ENCODE results near the gene S100A2. TPM values are rescaled to one million over a fixed set of nuclear protein-coding genes. Genes with fewer than 3 reads are reported as not detected.
"Not testable (repeated sequence)": the region's sequence is repeated elsewhere in the genome, so short reads cannot be mapped to it uniquely, and the experiment has no call there.

The S100A2 gene
- total RNA-seq, 3 donors from 2014 or later = 0.33 to 5.4 TPM; not detected in 1

DNA sequence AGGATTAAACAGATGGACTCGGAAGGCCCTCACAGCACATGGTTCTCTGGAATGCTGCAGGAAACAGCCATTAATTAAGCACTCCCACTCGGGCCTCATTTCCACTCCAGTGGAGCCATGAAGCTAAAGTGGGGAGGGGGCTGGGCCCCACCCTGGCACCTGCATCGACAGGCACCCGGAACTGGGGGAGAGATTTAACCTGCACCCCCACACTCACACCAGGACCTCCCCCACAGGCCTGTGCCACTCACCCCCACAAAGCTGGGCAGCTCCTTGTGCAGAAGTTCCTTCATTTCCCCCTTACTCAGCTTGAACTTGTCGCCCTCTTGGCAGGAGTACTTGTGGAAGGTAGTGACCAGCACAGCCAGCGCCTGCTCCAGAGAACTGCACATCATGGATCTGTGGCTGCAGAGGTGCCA lies 2.2 kb downstream of the S100A2 start:
- TF ChIP-seq POLR2A (IDR thresholded peaks at IDR 0.05) (no peak), POLR2AphosphoS5 (IDR thresholded peaks at IDR 0.05) (no peak)
- TF ChIP-seq, protein P1, sequence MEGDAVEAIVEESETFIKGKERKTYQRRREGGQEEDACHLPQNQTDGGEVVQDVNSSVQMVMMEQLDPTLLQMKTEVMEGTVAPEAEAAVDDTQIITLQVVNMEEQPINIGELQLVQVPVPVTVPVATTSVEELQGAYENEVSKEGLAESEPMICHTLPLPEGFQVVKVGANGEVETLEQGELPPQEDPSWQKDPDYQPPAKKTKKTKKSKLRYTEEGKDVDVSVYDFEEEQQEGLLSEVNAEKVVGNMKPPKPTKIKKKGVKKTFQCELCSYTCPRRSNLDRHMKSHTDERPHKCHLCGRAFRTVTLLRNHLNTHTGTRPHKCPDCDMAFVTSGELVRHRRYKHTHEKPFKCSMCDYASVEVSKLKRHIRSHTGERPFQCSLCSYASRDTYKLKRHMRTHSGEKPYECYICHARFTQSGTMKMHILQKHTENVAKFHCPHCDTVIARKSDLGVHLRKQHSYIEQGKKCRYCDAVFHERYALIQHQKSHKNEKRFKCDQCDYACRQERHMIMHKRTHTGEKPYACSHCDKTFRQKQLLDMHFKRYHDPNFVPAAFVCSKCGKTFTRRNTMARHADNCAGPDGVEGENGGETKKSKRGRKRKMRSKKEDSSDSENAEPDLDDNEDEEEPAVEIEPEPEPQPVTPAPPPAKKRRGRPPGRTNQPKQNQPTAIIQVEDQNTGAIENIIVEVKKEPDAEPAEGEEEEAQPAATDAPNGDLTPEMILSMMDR (IDR thresholded peaks at IDR 0.05) = no peak
- Histone ChIP-seq H3K4me1 (peaks cover 11 to 25% of the 10 kb centered on the region in 2 donors), H3K4me3 (no peak overlapping the region), H3K27me3 (no peaks in the 10 kb centered on the region), H3K9me3 (no peaks in the 10 kb centered on the region), H3K36me3 (no peaks in the 10 kb centered on the region), H3K27ac (no peak overlapping the region)
- DNase-seq (ENCODE audit: low spot score in 2 of 2) = no peak
- intact Hi-C loops (cut with DNase I; ENCODE audit: low total_unique reads) = no loop called here

DNA sequence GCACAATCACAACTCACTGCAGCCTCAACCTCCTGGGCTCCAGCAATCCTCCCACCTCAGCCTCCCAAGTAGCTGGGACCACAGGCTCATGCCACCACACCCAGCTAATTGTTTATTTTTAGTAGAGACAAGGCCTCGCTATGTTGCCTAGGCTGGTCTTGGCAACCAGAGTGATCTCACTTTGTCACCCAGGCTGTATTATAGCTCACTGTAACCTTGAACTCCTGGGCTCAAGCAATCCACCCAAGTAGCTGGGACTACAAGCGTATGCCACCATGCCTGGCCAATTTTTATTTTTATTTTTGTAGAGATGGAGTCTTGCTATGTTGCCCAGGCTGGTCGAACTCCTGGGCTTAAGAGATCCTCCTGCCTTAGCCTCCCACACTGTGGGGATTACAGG lies 3.6 kb downstream of the S100A2 start:
- H3K36me3 ChIP-seq; H3K27me3 ChIP-seq; intact Hi-C loops (cut with DNase I; ENCODE audit: low total_unique reads); DNase-seq (ENCODE audit: low spot score in 2 of 2); H3K4me3 ChIP-seq; H3K27ac ChIP-seq; H3K9me3 ChIP-seq: not testable (repeated sequence)
- H3K4me1 ChIP-seq = peaks cover 11 to 12% of the 10 kb centered on the region in 2 donors

DNA sequence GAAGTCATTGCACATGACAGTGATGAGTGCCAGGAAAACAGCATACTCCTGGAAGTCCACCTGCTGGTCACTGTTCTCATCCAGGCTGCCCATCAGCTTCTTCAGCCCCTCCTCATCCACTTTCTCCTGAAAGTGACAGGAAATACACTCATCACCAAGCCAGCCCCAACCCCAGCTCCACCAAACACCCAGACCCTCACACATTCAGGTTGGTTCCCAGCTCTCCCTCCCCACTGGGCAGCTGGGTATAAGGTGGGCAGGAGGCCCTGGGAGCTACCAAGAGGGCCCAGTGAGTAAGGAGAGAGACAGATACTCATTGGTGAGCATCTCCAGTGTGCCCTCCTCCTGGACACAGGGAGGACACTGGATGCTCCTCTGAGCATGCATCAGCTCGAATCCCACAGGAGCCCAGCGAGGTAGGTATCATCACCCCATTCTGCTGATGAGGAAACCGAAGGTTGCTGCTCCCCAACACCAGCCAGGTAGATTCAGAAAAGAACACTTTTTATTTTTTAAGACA lies 4.1 kb downstream of the S100A2 start:
- H3K36me3 ChIP-seq = no peaks in the 10 kb centered on the region
- DNase-seq (ENCODE audit: low spot score in 2 of 2) = no peak
- TF ChIP-seq, protein P1 (IDR thresholded peaks at IDR 0.05) = no peak
- H3K4me3 ChIP-seq = no peak overlapping the region
- H3K9me3 ChIP-seq = no peaks in the 10 kb centered on the region
- intact Hi-C loops (cut with DNase I; ENCODE audit: low total_unique reads) = no loop called here
- peaks cover 8 to 11% of the 10 kb centered on the region in 2 donors for H3K4me1 ChIP-seq
- no peaks in the 10 kb centered on the region for H3K27me3 ChIP-seq
- H3K27ac ChIP-seq = no peak overlapping the region

DNA sequence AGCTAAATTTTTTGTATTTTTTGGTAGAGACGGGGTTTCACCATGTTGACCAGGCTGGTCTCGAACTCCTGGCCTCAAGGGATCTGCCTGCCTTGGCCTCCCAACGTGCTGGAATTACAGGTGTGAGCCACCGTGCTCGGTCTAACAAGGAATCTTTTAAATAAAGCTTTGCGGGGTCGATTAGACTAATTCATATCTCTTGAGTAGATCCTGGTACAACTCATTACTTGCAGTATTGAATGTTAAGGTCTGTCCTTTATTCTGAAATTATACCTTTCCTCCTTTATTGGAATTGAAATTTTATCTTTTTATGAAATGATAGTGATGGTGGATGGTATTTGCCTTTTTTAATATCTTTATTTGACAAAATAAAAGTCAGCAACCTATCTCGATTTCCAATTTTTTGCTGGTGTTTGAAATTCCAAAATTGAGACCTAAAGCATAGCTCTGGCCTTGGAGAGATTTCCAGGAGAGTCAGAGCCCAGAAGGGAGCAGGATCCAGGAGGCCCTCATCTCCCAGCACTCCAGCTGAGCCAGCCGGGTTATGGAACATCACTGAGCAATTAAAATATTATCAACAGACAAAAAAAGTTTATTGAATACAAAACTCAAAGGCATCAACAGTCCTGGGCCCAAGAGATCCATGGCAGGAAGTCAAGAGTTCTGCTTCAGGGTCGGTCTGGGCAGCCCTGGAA lies 4.7 kb downstream of the S100A2 start:
- no peak overlapping the region for H3K27ac ChIP-seq
- no peaks in the 10 kb centered on the region for H3K27me3 ChIP-seq
- intact Hi-C loops (cut with DNase I; ENCODE audit: low total_unique reads) = no loop called here
- H3K36me3 ChIP-seq = no peaks in the 10 kb centered on the region
- TF ChIP-seq POLR2AphosphoS5 (IDR thresholded peaks at IDR 0.05) (no peak), POLR2A (IDR thresholded peaks at IDR 0.05) (no peak)
- TF ChIP-seq, protein P1 (IDR thresholded peaks at IDR 0.05) = no peak
- DNase-seq (ENCODE audit: low spot score in 2 of 2) = no peak
- H3K9me3 ChIP-seq = no peaks in the 10 kb centered on the region
- H3K4me3 ChIP-seq = no peak overlapping the region
- H3K4me1 ChIP-seq = peaks cover 7% of the 10 kb centered on the region in 2 donors

DNA sequence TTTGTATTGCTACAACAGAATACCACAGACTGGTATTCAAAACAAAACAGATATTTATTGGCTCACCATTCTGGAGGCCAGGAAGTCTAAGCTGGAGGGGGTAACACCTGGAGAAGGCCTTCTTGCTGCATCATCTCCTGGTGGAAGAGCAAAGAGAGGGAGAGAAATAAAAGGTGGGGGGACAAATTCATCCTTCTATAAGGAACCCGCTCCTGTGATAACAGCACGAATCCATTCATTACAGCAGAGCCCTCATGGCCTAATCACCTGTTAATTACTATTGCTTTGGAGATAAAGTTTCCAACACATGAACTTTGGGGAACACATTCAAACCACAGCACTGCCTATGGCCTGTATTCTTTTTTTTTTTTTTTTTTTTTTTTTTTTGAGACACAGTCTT lies 5.4 kb downstream of the S100A2 start:
- Histone ChIP-seq H3K4me1 (peaks cover under 1% of the 10 kb centered on the region in 2 donors), H3K27ac (no peak overlapping the region), H3K27me3 (no peaks in the 10 kb centered on the region), H3K9me3 (no peaks in the 10 kb centered on the region), H3K36me3 (no peaks in the 10 kb centered on the region), H3K4me3 (no peak overlapping the region)
- intact Hi-C loops (cut with DNase I; ENCODE audit: low total_unique reads) = no loop called here
- no peak for DNase-seq (ENCODE audit: low spot score in 2 of 2)
- TF ChIP-seq POLR2A (IDR thresholded peaks at IDR 0.05) (no peak), POLR2AphosphoS5 (IDR thresholded peaks at IDR 0.05) (no peak)
- TF ChIP-seq, protein P1 (IDR thresholded peaks at IDR 0.05) = no peak
